GM18868 (cell line): ENCODE results near the gene CSNK1G3.

Experiments
- ATAC-seq: cut with Tn5 transposase; IDR thresholded peaks from one replicate; pipeline ENCODE4 v1.9.1; 2021; ENCODE audit warnings: mild to moderate bottlenecking, moderate library complexity; ENCODE audit not compliant: unreplicated experiment

Gene CSNK1G3

DNA sequence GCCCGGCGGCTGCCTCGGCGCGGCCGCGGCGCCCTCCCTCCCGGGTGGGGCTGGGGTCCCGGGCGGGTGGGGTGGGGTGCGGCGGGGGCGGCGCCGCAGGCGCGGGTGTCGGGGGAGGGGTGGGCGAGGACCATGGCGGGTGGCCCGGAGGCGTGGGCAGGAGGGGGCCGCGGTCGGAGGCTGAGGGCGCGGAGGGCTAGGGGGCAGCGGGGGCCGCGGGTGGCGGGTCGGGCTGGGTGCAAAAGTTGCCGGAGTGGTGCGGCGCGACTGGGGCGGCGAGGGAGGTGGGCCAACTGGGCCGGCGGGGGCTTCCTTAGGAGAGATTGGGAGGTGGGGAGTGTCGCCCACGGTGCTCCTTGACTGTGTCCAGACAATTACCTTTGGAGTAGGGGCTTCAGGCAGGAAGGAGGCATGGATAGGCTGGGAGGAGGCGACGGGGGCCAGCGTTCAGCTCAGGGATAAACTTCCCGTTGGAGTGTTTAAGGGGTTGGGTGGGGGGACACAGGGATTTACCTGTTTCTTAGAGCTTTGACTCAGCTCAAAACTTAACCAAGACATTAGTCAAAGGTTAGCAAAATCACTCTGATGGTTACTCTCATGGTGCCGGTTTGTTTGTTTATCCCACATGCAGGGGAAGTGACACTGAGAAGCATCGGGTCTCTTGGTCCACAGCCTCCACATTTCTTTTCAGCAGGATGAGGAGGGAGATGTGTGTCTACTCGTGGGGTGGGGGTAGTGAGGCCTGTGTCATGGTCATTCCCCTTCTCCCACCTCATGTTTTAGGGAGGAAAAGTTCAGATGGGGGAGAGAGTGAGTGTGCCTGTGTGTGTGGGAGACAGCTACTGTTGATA is 859 bp downstream of the CSNK1G3 start:
- peak; percentile 28 for ATAC-seq

DNA sequence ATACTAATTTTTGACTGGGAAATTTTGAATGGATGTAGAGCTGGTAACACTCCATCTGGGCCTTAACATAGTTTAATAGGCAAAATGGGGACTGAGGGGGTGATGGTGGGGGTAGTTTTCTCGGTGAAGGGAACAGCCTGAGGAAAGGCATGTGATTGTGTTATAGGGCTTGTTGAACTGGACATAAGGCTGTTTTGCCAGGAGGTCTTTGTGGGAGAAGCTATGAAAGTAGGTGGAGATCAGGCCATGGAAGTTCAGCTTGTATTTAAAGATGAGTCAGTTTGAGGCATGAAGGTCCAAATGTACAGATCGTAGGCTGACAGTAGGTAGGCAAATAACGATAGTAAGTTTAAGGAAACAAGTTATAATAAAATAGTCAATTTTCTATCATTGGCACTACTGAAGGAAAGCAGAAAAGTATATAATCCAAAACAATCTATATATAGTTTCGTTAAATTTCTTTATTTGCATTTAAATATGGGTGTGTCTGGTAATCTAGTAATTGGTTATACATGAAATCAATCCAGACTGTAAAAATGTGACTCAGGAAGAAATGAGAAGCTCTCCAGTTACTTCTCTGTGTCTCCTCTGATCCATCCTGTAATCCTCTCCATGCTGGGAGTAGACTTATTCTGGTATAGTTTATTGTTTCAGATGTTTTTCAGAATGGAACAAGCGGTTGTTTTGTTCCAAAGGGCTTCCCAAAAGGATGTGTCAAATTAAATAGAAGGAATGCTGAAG is 2.8 kb downstream of the CSNK1G3 start:
- ATAC-seq = no peak

DNA sequence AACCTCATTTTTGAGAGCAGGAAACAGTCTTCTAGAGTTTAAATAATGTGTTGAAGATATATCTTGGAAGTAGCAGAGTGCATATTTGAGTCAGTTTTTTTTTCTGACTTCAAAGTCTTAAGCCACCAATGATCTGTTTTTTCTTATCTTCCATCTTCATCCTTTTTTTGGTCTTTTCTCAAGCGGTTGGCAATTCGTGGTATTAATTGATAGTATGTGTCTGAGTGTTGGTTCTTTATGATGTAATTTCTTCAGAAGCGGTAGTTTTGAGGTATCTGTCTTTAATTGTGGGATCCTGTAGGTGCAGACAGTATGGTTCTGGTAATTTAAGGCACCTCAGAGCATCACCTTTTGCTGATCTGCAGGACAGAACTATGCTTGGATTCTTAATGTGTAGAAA is 3.9 kb downstream of the CSNK1G3 start:
- no peak for ATAC-seq

DNA sequence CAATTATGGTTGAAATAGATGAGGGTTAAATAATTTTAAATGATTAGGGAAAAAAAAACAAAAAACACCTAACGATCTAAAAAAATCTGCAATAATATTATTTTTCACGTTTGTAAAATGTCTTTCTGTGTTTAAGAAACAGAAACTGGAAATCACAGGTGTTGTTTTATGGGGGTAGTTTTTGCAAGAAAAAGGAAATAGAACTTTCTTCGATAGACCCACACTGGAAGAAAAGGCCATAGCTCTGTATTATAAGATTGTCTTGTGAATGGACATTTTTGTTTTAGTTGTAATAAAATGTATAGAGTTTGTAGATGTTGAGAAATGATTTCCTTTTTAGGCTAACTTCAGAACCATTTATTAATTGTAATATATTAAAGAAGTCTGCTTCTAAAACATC is 5.5 kb downstream of the CSNK1G3 start:
- ATAC-seq = peak; percentile 23

DNA sequence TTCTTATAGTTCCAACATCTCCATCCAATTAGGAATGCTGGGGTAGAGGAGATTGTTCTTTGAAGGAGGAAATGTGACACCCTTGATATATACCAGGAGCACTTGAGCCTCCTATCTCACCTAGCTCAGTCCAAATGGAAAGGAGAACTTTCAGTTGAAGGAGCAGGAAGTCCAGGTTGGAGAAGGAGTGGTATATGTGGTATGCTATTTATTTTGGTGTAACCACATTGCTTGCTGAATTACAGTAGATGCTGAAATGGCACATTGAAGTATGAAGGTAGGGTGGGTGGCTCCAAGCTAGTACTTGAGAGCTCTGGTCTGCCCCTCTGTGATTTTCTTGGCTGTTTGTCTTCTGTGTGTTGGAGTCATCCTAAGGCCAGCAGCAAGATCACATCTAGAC is 6.1 kb downstream of the CSNK1G3 start:
- peak; percentile 41 for ATAC-seq

DNA sequence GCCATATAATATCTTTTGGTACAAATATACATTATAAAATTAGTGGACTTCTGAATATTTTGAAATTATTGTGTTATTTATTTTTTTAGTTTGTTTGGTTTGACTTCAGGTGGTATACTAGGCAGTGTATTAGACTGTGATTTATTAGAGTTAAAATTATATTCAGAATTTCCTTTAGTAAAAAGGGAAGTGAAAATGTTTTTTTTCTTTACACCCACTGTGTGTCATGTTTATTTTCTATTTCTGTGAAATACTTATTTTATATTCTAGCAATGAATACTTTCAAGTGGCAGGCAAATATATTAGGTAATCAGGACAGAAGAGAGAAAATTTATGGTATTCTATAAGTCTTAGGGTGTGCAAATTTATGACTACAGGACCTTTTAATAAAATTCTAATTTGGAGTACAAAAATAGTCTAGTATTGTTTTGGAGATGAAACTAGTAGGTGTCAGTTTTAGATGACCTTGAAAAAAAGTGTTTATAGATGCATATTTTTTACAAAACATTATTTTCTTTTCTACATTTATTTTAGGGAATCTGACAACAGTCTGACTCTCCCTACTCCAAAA is 8.8 kb downstream of the CSNK1G3 start:
- peak; percentile 66 for ATAC-seq

DNA sequence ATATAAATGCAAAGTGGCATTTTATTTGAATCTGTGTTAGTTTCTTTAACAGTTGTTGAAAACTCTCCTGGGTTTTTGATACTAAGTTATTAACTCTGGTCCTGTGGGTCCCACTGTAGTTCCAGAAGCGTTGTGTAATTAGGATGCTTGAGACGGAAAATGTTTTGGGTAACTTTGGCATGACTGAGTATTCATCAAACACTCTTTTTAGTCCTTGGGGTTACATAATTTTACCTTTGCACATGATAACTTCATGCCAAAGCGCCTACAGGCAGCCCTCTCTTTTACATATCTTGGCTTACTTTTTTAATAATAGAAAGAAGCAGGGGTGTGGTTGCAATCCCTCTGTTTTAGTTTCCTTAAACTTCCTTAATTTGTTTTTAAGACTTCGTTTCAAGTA is 12.2 kb downstream of the CSNK1G3 start:
- ATAC-seq = no peak

DNA sequence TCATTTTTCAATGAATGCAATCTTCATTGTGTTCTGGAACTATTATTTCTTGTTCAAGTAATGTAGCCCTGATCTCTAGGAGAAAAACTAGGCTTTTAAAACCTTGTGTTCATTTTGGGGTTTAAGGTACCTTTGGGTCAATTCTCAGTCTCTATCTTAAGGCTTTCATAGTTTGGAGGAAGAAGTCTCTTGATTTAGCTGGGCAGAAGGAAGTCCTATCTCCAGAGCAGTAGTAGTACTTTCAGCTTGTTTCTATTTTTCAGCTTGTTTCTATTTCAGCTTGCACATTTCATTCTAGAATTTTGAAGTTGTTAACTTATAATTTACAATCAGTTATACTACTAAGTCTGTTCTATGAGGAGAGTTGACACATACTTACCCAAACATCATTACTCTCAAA is 15.2 kb downstream of the CSNK1G3 start:
- peak; percentile 78 for ATAC-seq

DNA sequence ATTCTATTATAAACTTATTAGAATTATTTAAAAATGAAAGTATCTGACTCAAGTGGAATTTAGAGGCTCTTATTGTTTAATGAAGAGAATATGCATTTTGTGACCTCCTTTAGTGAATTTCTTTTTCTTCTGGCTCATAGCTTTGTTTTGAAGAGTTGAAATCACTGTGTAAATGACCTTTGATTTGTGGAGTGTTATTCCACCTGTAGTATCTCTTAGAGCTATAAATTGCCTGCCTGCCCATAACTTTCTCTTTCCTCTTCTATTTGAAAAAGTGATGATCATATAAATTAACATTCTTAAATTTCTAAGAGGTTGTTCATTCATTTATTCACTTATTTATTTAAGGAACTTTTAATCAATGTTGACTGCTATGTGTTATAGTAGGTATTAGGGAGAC is 16.1 kb downstream of the CSNK1G3 start:
- no peak for ATAC-seq

DNA sequence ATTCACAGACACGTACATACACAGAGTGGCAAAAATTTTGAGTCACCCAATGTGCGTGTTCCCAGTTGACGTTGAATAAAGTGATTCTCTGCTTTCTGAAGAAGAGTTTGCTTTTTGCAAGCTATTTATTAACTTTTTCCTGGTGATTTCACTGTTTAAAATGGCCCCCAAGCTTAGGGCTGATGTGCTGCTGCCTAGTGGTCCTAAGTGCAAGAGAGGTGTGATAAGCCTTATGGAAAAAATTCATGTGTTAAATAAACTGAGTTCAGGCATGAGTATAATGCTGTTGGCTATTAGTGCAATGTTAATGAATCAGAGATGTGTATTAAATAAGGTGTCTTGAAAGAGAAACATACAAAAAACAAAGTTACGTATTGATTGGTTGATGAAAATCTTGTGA is 16.9 kb downstream of the CSNK1G3 start:
- ATAC-seq = no peak

DNA sequence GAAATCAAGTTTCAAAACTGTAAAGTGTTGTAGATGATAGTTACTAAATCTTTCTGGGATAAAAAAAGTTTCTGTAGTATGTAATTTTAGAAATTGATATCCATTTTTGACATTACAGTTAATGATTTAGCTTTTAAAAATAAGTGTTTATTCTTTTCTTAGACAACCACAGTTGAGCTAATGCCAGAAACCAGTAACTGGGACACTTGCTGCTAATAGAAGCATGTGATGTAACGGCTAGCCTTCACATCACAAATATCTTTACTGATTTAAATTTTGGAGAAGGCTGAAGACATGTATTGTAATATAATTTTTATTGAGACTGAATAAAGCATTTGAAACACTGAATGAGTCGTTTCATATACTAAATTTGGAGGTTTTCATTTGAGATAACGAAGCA is 18.8 kb downstream of the CSNK1G3 start:
- no peak for ATAC-seq

DNA sequence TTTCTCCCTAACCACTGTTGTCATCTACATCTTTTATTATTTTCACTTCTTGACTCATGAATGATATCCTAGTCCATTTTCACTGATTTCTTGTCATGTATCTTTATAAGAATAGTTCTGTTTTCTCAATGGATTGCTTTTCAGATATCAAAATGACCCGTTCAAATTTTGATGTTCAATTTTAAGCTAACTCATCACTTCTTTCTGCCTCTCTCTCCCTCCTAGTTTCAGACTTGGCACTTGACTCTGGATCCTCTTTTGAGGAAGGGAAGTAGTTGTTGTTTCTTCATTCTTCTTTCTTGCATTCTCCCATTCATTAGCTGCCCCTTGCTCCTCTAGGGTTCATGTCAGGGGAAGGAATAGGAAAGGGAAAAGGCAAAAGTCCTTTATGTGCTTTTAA is 23.7 kb downstream of the CSNK1G3 start:
- ATAC-seq = no peak

DNA sequence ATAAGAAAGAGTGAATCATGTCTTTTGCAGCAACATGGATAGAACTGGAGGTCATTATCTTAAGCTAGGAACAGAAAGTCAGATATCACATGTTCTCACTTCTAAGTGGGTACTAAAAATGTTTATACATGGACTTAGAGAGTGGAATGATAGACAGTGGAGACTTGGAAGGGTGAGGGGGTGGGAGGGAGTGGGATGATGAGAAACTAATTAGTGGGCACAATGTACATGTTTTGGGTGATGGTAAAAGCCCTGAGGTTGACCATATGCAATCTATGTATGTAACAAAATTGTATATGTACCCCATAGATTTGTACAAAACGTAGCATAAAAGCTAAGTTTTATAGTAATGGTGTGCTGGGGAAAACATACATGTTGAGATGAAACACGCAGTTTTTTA is 25.3 kb downstream of the CSNK1G3 start:
- ATAC-seq = no peak

DNA sequence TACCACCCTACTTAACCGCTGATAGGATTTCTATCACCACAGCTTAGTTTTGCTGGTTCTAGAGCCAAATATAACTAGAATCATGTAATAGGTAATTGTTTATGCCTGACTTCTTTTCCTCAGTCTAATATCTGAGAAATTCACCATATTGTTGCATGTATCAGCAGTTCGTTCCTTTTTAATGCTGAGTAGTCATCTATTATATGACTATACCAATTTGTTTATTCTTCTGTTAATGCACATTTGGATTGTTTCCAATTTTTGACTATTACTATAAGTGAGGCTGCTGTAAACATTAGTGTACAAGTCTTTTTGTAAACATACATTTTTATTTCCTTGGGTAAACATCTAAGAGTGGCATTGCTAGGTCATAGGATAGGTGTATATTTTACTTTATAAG is 25.9 kb downstream of the CSNK1G3 start:
- ATAC-seq = no peak

DNA sequence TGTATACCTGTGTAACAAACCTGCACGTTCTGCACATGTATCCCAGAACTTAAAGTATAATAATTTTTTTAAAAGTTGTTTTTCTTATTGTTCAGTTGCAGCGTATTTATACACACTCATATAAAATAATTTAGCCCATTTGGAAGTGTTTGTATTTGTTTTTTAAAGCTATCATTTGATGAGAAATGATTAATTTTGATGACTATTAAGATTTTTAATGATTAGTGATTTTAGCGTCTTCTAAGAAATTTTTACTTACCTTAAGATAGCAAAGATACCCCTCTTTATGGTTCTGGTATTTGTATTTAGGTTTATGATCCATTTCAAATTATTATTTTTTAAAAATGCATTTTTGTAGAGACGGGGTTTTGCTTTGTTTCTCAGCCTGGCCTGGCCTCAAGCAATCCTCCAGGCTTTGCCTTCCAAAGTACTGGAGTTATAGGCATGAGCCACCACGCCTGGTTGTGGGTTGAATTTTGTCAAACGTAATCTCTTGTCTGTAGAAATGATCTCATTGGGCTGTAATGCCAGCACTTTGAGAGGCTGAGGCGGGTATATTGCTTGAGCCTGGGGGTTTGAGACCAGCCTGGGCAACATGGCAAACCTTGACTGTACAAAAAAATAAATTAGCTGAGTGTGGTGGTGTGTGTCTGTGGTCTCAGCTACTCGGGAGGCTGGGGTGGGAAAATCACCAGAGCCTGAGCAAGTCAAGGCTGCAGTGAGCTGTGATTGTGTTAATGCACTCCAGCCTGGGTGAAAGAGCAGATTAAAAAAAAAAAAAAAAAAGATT is 26.9 kb downstream of the CSNK1G3 start:
- ATAC-seq = no peak

DNA sequence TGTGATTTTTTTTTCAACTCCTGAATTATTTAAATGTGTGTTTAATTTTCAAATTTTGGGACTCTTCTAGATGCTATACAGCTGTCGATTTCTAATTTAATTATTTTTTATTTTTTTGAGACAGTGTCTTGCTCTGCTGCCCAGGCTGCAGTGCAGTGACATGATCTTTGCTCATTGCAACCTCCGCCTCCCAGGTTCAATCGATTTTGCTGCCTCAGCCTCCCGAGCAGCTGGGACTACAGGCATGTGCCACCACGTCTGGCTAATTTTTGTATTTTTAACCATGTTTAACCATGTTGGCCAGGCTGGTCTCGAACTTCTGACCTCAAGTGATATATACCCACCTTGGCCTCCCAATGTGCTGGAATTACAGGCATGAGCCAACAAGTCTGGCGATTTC is 28.6 kb downstream of the CSNK1G3 start:
- no peak for ATAC-seq

DNA sequence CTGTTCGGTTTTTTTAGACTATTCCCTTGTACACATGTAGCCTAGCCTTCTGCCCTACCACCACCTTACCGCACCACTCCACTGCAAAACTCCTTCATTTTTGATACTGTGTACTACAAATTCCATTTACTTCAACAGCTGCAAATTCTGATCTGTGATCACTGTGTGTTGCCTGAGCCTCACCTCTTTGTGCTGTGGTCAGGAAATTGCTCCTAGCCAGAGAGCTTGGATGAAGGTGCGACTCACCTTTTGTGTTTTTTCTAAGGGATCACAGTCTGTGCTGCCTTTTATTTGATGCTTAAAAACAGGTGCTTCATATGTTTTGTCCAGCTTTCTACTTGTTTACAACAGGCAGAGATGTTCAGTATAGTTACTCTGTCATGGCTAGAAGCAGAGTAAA is 31.5 kb downstream of the CSNK1G3 start:
- ATAC-seq = no peak

DNA sequence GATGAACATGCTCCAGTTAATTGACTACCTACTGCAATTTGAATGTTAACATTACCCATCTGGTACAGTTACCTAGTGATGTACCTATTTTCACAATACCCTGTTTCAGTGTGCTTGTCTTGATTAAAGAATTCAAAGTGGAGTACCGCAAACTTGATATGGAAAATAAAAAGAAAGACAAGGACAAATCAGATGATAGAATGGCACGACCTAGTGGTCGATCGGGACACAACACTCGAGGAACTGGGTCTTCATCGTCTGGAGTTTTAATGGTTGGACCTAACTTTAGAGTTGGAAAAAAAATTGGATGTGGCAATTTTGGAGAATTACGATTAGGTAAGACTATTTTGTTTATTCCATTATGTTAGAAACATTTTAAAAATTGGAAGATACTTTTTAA is 33.5 kb downstream of the CSNK1G3 start:
- ATAC-seq = no peak

DNA sequence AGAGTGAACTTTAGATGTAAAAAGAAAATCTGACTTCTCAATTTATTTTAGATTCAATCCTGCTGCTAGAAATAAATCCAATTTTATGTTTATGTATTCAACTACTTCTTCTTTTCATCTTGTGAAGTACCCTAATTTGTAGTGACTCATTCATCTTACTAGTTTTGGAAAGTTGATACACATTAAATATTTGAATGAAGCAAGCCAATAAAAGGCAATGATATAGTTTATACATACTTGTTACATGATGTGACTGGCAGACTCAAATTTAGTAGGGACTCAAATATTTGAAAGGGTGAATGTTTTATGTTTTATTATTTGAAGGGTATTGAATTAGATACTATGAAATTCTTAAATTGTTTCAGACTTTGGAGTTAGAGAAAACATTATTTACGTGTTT is 34.7 kb downstream of the CSNK1G3 start:
- no peak for ATAC-seq

DNA sequence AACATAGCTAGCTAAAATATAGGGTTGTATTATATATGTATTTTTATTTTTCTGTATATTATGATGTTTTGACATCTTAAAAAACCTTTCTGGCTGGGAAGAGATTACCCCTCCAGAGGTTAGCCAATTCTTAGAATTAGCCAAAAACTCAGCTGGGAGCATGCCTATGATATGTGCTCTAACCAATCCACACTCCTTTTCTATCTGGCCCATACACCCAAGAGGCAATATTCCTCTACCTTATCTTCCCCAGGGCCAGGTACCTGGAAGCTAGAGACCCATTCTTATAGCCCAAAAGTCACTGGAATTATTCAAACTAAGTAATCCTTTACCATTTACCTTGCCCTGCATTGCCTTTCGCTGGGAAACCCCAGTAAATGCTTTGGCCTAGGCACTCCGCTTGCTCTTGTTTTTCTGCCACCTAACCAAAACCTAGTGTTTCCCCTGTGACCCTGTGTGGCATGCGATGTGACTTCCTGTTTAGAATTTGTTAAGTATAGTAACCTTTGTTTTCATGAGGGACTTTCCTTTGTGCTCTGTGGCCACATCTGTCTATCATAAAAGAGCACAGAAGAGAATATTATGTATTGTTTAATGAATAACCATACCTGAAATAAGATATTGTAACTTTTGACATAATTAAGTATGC is 37.4 kb downstream of the CSNK1G3 start:
- ATAC-seq = peak; percentile 98

DNA sequence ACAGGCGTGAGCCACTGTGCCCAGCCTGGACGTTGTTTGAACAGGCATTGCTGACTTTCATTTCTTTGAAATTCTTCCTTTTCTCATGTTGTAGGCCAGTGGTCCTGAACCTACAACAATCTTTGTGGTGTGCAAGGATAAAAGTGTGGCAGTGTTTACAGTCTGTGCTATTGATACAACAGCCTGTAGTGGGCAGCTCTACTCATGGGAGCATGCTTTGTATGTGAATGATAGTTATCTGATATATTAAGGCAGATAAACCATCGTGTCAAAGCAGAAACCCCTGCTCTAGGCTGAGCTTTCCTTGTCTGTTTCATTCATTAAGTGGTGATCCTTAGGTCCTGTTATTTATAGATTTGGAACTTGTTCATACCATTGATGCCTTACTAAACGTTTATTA is 42.6 kb downstream of the CSNK1G3 start:
- ATAC-seq = no peak
